HG02852 (cell line): ENCODE measurements around the gene TRAPPC8.
"Not testable (repeated sequence)": the region's sequence is repeated elsewhere in the genome, so short reads cannot be mapped to it uniquely, and the experiment has no call there.

Experiments
- ATAC-seq: cut with Tn5 transposase; IDR thresholded peaks from one replicate; pipeline ENCODE4 v1.9.1; 2021; ENCODE audit warnings: mild to moderate bottlenecking, moderate library complexity; ENCODE audit not compliant: unreplicated experiment

Gene TRAPPC8

GRCh38 chr18:31943878-31944816, 1.2 kb upstream of the TRAPPC8 start:
- ATAC-seq, result no peak

GRCh38 chr18:31942291-31942998, 483 bp downstream of the TRAPPC8 start:
- peak; percentile 39 for ATAC-seq

- no peak for ATAC-seq
Observed at GRCh38 chr18:31941010-31941809, 1.7 kb downstream of the TRAPPC8 start.

DNA sequence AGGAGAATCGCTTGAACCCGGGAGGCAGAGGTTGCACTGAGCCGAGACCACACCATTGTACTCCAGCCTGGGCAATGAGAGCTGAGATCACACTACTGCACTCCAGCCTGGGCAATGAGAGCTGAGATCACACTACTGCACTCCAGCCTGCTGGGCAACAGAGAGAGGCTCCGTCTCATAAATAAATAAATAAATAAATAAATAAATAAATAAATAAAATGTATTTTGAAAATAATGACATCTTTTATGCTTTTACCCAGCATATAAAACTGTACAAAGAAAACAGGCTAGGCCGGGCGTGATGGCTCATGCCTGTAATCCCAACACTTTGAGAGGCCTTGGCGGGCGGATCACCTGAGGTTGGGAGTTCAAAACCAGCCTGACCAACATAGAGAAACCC, 8.2 kb downstream of the TRAPPC8 start:
- ATAC-seq, result not testable (repeated sequence)

- ATAC-seq, result no peak
Observed at GRCh38 chr18:31931886-31932240, 11.1 kb downstream of the TRAPPC8 start.

GRCh38 chr18:31931163-31931885, 11.6 kb downstream of the TRAPPC8 start:
- ATAC-seq, result no peak

DNA sequence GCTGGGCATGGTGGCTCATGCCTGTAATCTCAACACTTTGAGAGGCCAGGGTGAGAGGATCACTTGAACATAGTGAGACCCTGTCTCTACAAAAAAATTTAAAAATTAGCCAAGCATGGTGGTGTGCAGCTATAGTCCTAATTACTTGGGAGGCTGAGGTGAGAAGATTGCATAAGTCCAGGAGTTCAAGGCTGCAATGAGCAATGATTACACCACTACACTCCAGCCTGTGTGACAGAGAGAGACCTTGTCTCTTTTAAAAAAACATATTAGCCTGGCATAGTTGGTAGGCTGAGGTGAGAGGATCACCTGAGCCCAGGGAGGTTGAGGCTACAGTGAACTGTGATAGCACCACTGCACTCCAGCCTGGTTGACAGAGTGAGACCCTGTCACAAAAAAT, 13.7 kb downstream of the TRAPPC8 start:
- ATAC-seq, result no peak

GRCh38 chr18:31926988-31927387, 15.9 kb downstream of the TRAPPC8 start:
- ATAC-seq, result not testable (repeated sequence)

- ATAC-seq, result no peak
Observed at GRCh38 chr18:31920277-31920676, 22.7 kb downstream of the TRAPPC8 start.

- not testable (repeated sequence) for ATAC-seq
Observed at GRCh38 chr18:31919366-31919765, 23.6 kb downstream of the TRAPPC8 start.

- ATAC-seq, result no peak
Observed at GRCh38 chr18:31918733-31919132, 24.2 kb downstream of the TRAPPC8 start.

DNA sequence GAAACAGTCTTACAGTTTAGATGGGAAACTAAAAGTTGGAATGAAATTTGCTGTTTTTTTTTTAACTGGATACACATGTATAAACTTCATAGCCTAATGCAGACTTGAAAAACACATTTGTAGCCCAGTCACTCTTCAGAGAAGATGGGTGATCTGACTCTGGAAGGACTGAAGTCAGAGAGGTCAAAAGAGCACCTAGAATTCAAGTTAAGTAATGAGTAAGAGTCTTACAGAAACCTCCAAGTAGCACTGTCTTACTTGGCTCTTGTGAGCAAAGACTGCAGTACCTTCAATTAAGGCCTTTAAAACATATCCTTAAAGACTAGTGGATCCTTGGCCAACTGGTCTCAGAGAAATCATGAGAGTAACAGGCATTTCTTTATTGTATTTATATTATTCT, 41.9 kb downstream of the TRAPPC8 start:
- no peak for ATAC-seq

DNA sequence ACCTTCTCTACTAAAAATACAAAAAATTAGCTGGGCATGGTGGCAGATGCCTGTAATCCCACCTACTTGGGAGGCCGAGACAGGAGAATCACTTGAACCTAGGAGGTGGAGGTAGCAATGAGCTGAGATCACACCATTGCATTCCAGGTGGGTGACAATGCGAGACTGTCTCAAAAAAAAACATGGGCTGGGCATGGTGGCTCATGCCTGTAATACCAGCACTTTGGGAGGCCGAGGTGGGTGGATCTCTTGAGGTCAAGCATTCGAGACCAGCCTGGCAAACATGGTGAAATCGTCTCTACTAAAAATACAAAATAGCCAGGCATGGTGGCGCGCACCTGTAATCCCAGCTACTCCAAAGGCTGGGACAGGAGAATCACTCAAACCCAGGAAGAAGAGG, 43.2 kb downstream of the TRAPPC8 start:
- ATAC-seq, result not testable (repeated sequence)

DNA sequence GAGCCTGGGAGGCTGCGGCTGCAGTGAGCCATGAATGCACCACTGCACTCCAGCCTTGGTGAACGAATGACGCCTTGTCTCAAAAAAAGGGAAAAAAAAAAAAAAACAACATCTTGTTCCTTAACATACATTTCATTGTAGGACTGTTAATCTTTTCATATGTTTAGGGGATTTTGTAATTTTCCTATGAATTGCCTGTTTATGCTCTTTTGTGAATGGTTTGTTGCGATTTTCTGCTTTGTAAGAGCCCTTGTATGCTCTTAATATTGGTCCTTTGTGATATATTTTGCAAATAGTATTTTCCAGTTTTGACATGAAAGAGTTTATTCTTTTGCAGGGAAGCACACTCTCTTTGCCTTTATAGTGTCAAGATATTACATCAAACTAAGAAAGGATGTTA, 50.0 kb downstream of the TRAPPC8 start:
- ATAC-seq, result no peak

DNA sequence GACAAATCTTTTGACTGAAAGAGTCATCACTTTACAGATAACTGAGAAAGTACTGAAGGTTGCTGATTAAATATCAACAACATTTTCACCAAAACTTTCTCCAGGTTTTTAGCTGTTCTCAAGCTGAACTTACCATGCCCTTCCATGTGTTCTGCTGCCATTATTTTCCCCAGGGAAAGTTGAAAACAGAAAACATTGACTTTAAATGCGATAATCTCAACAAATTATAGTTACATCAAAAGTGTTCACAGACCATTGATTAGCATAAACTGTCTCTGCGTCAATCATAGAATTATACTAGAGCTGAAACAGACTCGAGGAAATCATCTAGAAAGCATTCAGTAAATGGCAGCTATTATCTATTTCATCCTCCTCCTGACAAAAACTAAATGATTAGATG, 51.4 kb downstream of the TRAPPC8 start:
- ATAC-seq, result no peak

GRCh38 chr18:31884020-31884419, 58.9 kb downstream of the TRAPPC8 start:
- no peak for ATAC-seq

- no peak for ATAC-seq
Observed at GRCh38 chr18:31880186-31880898, 62.6 kb downstream of the TRAPPC8 start.

- no peak for ATAC-seq
Observed at GRCh38 chr18:31878358-31878757, 64.6 kb downstream of the TRAPPC8 start.

DNA sequence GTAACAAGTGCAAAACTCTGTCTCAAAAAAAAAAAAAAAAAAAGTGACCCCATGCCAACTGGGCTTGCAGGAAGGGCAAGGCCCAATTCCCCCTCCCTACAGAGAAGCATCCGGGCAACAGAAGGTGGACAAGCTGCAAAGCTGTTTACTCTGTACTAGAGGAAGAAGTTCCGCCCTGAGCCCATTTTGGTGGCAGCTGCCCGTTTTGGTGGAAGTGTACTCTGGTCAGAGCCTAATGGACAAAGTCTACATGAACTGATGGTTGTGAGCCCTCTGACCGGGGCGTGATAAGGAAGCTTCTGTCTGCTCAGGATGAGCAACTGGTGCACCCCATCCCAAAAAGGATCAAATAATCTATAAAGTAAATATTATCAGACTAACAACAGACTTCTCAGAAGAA, 65.0 kb downstream of the TRAPPC8 start:
- ATAC-seq, result no peak

DNA sequence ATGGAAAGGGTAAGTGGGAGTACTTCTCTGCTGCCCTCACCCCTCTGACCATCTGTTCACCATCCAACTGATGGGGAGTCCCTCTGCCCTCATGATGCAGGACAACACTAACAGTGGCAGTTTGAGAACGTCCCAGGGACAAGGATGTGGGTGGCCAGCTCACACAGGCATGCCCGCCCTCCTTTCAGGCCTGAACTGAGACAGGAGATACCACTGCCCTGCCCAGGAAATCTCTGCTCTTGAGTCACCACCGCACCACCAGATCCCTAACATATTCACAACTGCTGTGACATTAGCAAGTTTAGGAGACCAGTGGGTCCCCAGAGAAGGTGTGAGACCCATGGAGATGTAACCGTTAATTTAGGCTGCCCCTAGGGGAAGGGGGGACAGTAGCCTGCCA, 66.2 kb downstream of the TRAPPC8 start:
- no peak for ATAC-seq
